ENCODE measurements around the gene ACTR5. TPM values are rescaled to one million over a fixed set of nuclear protein-coding genes. Genes with fewer than 3 reads are reported as not detected.

The ACTR5 gene
- total RNA-seq, 1 experiment from 2014 or later: 22.0 TPM

DNA sequence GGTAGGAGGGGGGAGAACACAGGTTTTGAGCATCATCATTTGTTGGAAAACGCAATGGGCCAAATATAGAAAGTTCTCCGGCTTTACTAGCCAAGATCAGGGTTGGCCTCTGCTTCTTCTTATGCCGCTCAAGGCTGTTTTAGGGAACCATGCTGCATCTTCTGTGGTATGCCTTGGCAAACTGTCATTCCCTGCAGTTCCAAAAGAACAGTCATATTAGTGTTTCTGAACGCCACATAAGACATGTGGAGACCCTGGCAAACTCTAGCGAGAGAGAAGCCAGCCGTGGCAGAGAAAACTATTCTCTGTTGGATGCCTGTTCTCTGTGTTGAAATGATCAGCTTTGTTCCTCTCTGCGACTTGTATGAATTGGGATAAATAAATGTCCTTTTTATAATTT is 10.8 kb downstream of the ACTR5 start:
- H3K4me3 ChIP-seq (replicated peaks in 1 of 2; ENCODE audit: low read depth in 1 of 2, low read length in 2 of 2): no peak overlapping the region
- no peaks in the 10 kb centered on the region for H3K9me3 ChIP-seq (ENCODE audit: control insufficient read depth in 1 of 2, insufficient read depth in 1 of 2, low read depth in 1 of 2, low read length in 2 of 2)
- CTCF ChIA-PET: no interaction called here
- H2AFZ ChIP-seq (ENCODE audit: low read depth, low read length, poor library complexity, severe bottlenecking): no peak overlapping the region
- POLR2A ChIA-PET: no interaction called here
- peaks cover 2% of the 10 kb centered on the region; the same call in 1 of the 2 replicates for H3K79me2 ChIP-seq (ENCODE audit: insufficient read depth, low read length)
- ATAC-seq: no peak
- H3K9me2 ChIP-seq (ENCODE audit: insufficient read depth): no peaks in the 10 kb centered on the region
- H3K36me3 ChIP-seq (ENCODE audit: control insufficient read depth in 1 of 2, insufficient read depth in 2 of 2, low read length in 2 of 2): peaks cover 33 to 53% of the 10 kb centered on the region in 2 experiments; a peak in 3 of 4 replicates
- TF ChIP-seq ZNF274 (IDR thresholded peaks at IDR 0.05; ENCODE audit: low read depth, low read length) (no peak), SRF (IDR thresholded peaks at IDR 0.05; ENCODE audit: low read depth) (no peak), CEBPB (IDR thresholded peaks at IDR 0.05; ENCODE audit: low read depth) (no peak), SP1 (IDR thresholded peaks at IDR 0.05; ENCODE audit: low read depth) (no peak), RAD21 (IDR thresholded peaks at IDR 0.05; ENCODE audit: low read depth) (no peak), ZFX (IDR thresholded peaks at IDR 0.05) (no peak), EZH2phosphoT487 (IDR thresholded peaks at IDR 0.05; ENCODE audit: borderline replicate concordance) (no peak), YY1 (IDR thresholded peaks at IDR 0.05; ENCODE audit: extremely low read depth, insufficient replicate concordance, low read depth, low read length) (no peak), JUND (IDR thresholded peaks at IDR 0.05) (no peak), ELF1 (IDR thresholded peaks at IDR 0.05; ENCODE audit: borderline replicate concordance, low read depth) (no peak), TCF7L2 (IDR thresholded peaks at IDR 0.05; ENCODE audit: borderline replicate concordance, extremely low read depth, insufficient read depth, insufficient read length) (no peak)
- TF ChIP-seq, protein P1, sequence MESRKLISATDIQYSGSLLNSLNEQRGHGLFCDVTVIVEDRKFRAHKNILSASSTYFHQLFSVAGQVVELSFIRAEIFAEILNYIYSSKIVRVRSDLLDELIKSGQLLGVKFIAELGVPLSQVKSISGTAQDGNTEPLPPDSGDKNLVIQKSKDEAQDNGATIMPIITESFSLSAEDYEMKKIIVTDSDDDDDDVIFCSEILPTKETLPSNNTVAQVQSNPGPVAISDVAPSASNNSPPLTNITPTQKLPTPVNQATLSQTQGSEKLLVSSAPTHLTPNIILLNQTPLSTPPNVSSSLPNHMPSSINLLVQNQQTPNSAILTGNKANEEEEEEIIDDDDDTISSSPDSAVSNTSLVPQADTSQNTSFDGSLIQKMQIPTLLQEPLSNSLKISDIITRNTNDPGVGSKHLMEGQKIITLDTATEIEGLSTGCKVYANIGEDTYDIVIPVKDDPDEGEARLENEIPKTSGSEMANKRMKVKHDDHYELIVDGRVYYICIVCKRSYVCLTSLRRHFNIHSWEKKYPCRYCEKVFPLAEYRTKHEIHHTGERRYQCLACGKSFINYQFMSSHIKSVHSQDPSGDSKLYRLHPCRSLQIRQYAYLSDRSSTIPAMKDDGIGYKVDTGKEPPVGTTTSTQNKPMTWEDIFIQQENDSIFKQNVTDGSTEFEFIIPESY (IDR thresholded peaks at IDR 0.05; ENCODE audit: extremely low read depth, insufficient replicate concordance, low read length): no peak
- TF ChIP-seq, protein P2, sequence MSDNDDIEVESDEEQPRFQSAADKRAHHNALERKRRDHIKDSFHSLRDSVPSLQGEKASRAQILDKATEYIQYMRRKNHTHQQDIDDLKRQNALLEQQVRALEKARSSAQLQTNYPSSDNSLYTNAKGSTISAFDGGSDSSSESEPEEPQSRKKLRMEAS (IDR thresholded peaks at IDR 0.05): no peak
- H4K20me1 ChIP-seq (ENCODE audit: insufficient read depth): no peaks in the 10 kb centered on the region
- no TSS peak for BruUV-seq (replicated peaks)
- no peaks in the 10 kb centered on the region for H3K27me3 ChIP-seq (ENCODE audit: insufficient read depth, low read length)
- no peak overlapping the region for H3K9ac ChIP-seq (ENCODE audit: low read length)
- peaks cover 21 to 39% of the 10 kb centered on the region in 2 experiments for H3K4me1 ChIP-seq (ENCODE audit: control insufficient read depth in 1 of 2, insufficient read depth in 2 of 2, low read length in 2 of 2)
- no peak for DNase-seq (ENCODE audit: low read depth, low spot score)
- intact Hi-C loops (cut with micrococcal nuclease): no loop called here
- H3K27ac ChIP-seq (ENCODE audit: low read depth, low read length): no peak overlapping the region
- RAD21 ChIA-PET (ENCODE audit: low non-redundant PET in 1 of 2, low total read pairs in 2 of 2, uncharacterized antibody in 2 of 2, unreplicated experiment in 2 of 2): no interaction called here
- H3K4me2 ChIP-seq (ENCODE audit: low read length): no peak overlapping the region

Data from HCT116 (cell line).